ENCODE data around the gene CLRN3. TPM values are rescaled to one million over a fixed set of nuclear protein-coding genes. Genes with fewer than 3 reads are reported as not detected.

CLRN3 gene
- total RNA-seq, 1 donor from 2014 or later = not detected

DNA sequence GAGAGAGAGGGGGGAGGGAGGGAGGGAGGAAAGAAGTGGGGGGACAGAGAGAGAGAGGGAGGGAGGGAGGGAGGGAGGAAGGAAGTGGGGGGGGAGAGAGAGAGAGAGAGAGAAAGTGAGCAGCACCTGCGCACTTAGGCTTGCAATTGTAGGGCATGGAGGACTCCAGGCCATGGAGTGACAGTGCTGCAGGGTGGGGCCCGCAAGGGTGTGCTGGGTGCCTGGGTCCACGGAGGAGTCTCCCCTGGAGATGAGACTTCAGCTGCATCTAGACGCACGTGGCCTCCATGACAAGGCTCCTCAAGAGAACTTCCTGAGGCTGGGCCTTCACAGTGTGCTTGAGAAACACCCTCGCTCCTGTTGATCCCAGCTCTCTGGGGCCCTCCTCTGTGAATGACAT, 44.5 kb downstream of the CLRN3 start:
- DNase-seq (ENCODE audit: low spot score) = no peak

DNA sequence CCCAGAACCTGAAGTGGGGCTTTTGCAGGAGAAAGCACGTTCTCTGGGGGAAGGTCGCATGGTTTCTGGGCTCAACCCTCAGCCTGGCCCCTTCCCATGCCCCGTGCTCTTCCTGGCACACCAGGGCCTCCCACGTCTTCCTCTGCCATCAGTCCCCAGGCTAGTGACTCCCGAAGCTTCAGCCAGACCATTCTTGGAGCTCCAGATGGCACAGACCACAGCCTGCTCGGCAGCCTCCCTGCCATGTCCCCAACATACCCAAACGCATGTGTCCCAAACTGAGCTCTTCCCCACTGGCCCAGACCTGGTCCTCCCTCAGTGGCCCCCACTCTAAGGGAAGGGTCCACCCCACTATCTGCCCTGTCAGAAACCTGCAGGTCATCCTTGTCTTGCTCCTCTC, 47.0 kb downstream of the CLRN3 start:
- no peak for DNase-seq (ENCODE audit: low spot score)

DNA sequence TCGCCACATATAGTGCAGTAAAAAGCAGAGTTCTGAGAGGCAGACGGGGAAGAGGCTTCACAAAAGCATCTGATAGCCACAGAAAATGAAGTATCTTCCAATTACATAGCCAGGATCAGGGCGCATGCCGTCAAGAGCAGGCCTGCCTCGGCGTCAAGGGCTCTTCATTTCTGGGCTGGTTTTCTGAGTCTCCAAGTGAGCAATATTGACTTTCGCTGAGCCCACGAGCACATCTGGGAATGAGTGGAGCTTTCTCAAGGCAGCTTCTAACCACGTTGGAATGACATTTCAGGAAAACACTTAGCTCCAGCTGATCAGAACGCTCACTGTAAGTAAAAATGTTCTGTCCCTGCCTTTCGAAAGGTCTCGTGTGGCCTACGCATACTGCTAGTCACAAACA, 51.9 kb downstream of the CLRN3 start:
- DNase-seq (ENCODE audit: low spot score) = no peak

DNA sequence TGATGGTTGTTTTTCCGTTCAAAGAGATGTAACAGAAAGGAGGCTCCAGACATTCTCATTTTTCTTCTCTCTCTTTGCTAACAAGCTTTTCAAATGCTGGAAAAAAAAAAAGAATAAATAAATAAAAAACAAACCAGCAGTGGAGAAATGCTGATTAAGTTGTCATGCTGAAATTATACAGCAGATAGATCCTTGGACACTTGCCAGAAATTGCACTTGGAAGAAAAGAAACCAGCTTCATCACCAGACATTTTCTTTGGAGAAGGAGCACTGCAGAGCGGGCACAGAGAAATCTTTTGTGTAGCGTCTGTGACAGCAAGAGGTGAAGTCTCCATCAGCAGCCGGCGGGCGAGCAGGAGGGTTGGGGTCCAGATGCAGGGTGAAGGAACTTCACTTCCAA, 55.8 kb downstream of the CLRN3 start:
- DNase-seq (ENCODE audit: low spot score) = no peak

DNA sequence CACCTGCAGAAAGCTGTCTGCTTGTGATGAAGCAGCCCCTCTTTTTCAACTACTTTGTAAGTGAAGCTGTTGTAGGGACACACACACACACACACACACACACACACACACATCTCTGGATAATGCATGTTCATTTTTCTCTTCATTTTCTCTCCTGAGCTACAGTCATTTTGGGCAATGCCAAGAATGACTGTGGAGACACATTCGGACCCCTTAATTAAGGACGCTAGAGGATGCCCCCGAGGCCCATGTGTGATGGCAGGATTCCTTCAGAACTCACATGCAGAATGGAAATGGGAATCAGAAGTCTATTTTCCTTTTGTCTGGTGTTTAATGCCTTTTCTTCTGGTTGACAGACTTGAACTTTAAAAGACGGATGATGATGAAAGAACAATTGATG, 56.6 kb downstream of the CLRN3 start:
- no peak for DNase-seq (ENCODE audit: low spot score)

DNA sequence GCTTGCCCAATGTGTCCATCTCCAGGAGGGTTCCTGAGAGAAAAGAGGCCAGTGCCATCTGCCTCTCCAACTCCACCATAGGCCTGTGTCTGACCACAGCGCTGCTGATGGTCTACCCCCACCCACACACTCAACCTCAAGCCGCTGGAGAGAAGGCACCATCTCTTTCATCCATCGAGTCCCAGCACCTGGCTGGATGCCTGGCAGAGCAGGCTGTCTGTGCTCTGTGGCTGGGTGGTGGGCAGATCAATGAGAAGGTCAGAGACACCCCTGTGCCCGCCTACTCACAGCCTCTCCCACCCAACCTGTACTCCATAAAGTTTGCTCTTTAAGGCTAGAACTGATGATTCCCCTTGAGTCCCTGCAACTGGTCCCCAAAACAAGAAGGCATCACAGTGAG, 58.0 kb downstream of the CLRN3 start:
- no peak for DNase-seq (ENCODE audit: low spot score)

DNA sequence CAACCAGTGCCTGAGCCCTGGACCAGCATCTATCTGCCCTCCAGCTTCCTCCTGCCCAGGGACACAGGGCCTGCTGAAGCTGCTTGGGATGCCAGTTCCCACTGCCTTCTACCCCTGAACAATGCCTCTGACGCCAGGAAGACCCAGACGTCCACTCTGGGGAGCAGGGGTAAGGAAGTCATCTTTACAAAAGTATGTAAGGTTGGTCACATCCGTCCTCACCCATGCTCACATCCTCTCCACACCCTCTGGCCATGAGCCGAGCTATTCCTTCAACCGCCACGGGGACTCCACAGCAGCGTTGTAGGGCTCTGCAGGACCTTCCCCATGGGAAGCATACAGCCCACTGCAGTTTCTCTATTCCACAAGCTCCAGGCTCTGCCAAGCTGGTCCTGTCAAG, 58.5 kb downstream of the CLRN3 start:
- DNase-seq (ENCODE audit: low spot score) = peak; percentile 15

DNA sequence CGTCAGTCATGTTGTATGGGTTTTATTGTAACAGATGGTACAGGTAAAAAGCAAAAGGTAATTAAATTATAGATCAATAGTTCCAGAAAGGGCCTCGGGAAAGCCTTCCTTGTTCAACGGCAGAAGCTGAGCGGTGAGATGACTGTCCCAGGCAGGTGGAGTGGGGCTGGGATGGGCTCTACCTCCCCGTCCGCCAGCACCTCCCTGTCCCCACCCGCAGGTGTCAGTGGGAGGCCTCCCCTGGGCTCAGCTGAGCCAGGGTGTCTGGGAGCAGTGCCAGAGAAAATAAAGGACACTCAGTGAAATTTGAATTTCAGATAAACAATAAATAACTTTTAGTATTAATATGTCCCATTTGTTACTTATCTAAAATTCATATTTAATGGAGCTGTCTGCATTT, 58.9 kb downstream of the CLRN3 start:
- DNase-seq (ENCODE audit: low spot score) = no peak

DNA sequence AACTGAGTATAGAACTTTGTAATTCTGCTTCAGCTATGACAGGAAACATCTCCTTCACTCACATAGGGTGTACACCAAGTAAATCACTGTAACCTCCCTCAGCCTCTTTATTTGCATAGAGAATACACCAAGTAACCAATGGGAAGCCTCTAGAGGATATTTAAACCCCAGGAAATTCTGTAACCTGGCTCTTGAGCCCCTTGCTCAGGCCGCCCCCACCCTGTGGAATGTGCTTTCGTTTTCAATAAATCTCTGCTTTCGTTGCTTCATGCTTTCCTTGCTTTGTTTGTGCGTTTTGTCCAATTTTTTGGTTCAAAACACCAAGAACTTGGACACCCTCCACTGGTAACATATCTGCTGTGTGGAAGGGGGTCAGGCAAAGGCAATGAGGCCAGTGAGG, 60.2 kb downstream of the CLRN3 start:
- DNase-seq (ENCODE audit: low spot score) = no peak

DNA sequence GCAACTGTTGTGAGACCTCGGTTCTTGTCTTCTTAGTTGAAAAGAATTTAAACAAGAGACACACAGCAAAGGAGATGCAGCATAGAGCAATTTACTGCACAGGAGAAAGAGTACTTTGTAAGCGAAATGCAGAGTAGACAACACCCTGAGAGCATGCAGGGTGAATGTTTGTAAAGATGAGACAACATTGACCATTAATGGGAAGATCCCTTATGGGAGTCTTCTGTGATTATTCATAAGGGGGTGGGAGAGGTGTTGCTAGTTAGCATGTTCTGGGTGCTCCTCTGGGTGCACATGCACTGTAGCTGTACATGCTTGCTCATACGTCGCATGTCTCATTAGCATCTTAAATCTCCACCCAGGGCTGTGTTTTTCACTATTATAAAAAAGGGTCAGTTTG, 62.3 kb downstream of the CLRN3 start:
- no peak for DNase-seq (ENCODE audit: low spot score)

Other genes starting within 250 kb of the CLRN3 start
- 1.1 TPM for gene FOXI2, start 155.8 kb downstream of the CLRN3 start, total RNA-seq
- gene PTPRE, start 14.2 kb upstream of the CLRN3 start, total RNA-seq = 33.0 TPM
- 2.6 TPM for gene MKI67, start 233.5 kb upstream of the CLRN3 start, total RNA-seq